Mononuclear cell (primary cell): ENCODE results near the gene KCNQ2. TPM values are rescaled to one million over a fixed set of nuclear protein-coding genes. Genes with fewer than 3 reads are reported as not detected.

ENCODE experiments used
- H3K27me3 ChIP-seq: 2 replicates; pipeline ENCODE4 v1.6.0; 2011; ENCODE audit warnings: low read length, control low read depth; ENCODE audit not compliant: insufficient read depth
- H3K4me1 ChIP-seq: 2 replicates; pipeline ENCODE4 v1.5.1; 2011; ENCODE audit warnings: mild to moderate bottlenecking, low read length, control low read depth; ENCODE audit not compliant: insufficient read depth
- H3K4me3 ChIP-seq: 2 replicates; pipeline ENCODE4 v1.5.1; 2011; ENCODE audit warnings: mild to moderate bottlenecking, low read length, moderate library complexity
- H3K9me3 ChIP-seq: 2 replicates; pipeline ENCODE4 v1.5.1; 2011; ENCODE audit warnings: low read depth, mild to moderate bottlenecking, control low read depth, low read length
- total RNA-seq: library from RNA; depleted of rRNA; stranded (reverse); fragments of >200 nt; gene quantifications from one replicate; pipeline ENCODE4 v1.2.3, GENCODE V29; 2012

KCNQ2 gene
- total RNA-seq, 1 donor = under 0.01 TPM

GRCh38 chr20:63497138-63497945 is 24.9 kb upstream of the KCNQ2 start:
- Histone ChIP-seq H3K9me3 (no peaks in the 10 kb centered on the region), H3K4me3 (no peak overlapping the region), H3K27me3 (peaks cover 23% of the 10 kb centered on the region), H3K4me1 (peaks cover 10% of the 10 kb centered on the region)

GRCh38 chr20:63496596-63497120 is 24.2 kb upstream of the KCNQ2 start:
- peaks cover 23% of the 10 kb centered on the region for H3K27me3 ChIP-seq

GRCh38 chr20:63495741-63496595 is 23.5 kb upstream of the KCNQ2 start:
- Histone ChIP-seq H3K4me1 (peaks cover 10% of the 10 kb centered on the region), H3K9me3 (no peaks in the 10 kb centered on the region), H3K4me3 (no peak overlapping the region), H3K27me3 (peaks cover 23% of the 10 kb centered on the region)

More at GRCh38 chr20:63496596-63497120, 24.2 kb upstream of the KCNQ2 start:
- H3K4me3 ChIP-seq = no peak overlapping the region
- H3K4me1 ChIP-seq = peaks cover 10% of the 10 kb centered on the region
- no peaks in the 10 kb centered on the region for H3K9me3 ChIP-seq

- Histone ChIP-seq H3K4me1 (peaks cover 10% of the 10 kb centered on the region), H3K9me3 (no peaks in the 10 kb centered on the region), H3K4me3 (no peak overlapping the region), H3K27me3 (peaks cover 23% of the 10 kb centered on the region)
Measured at GRCh38 chr20:63495167-63495720, 22.8 kb upstream of the KCNQ2 start.

GRCh38 chr20:63494420-63495166 is 22.1 kb upstream of the KCNQ2 start:
- Histone ChIP-seq H3K4me1 (peaks cover 10% of the 10 kb centered on the region), H3K9me3 (no peaks in the 10 kb centered on the region), H3K4me3 (no peak overlapping the region), H3K27me3 (peaks cover 19% of the 10 kb centered on the region)

DNA sequence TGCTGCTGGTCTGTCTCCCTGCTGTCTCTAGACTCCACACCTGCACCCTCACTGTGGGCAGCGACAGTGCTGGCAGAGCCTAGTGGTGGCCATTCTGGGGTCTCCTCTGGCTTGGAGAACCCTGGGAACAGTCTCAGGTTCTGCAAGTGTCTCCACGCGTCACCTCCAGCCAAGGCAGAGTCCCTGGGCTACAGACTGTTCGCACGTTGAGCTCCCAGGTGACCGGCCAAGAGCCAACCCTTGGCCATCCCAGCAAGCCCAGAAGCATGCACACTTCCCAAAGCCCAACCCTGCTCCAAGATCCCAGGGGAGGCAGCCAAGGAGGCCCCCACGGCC is 21.6 kb upstream of the KCNQ2 start:
- peaks cover 15% of the 10 kb centered on the region for H3K27me3 ChIP-seq
- no peaks in the 10 kb centered on the region for H3K9me3 ChIP-seq
- no peak overlapping the region for H3K4me3 ChIP-seq
- H3K4me1 ChIP-seq = peaks cover 6% of the 10 kb centered on the region

- H3K27me3 ChIP-seq = peaks cover 15% of the 10 kb centered on the region
- peaks cover 6% of the 10 kb centered on the region for H3K4me1 ChIP-seq
- no peak overlapping the region for H3K4me3 ChIP-seq
- H3K9me3 ChIP-seq = no peaks in the 10 kb centered on the region
Measured at GRCh38 chr20:63493563-63494020, 21.1 kb upstream of the KCNQ2 start.

- Histone ChIP-seq H3K27me3 (peaks cover 11% of the 10 kb centered on the region), H3K9me3 (no peaks in the 10 kb centered on the region), H3K4me1 (peaks cover 6% of the 10 kb centered on the region), H3K4me3 (no peak overlapping the region)
Measured at GRCh38 chr20:63492982-63493381, 20.5 kb upstream of the KCNQ2 start.

- Histone ChIP-seq H3K4me1 (peaks cover 6% of the 10 kb centered on the region), H3K9me3 (no peaks in the 10 kb centered on the region), H3K27me3 (peaks cover 9% of the 10 kb centered on the region), H3K4me3 (no peak overlapping the region)
Measured at GRCh38 chr20:63492518-63492917, 20.1 kb upstream of the KCNQ2 start.

DNA sequence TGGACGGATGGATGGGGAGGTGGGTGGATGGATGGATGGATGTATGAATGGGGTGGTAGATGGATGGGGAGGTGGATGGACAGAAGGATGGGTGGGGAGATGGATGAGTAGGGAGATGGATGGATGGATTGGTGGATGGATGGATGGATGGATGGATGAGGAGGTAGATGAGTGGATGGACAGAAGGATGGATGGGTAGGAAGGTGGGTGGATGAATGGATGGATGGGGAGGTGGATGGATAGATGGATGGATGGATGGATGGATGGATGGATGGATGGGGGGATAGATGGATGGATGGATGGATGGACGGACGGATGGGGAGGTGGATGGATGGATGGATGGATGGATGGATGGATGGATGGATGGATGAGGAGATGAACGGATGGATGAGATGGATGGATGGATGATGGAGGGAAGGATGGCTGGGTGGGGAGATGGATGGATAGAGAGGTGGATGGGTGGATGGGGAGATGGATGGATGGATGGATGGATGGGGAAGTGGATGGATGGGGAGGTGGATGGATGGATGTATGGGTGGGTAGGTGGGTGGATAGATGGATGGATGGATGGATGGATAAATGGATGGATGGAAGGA is 19.3 kb upstream of the KCNQ2 start:
- no peaks in the 10 kb centered on the region for H3K9me3 ChIP-seq
- H3K4me1 ChIP-seq = peaks cover 6% of the 10 kb centered on the region
- peaks cover 9% of the 10 kb centered on the region for H3K27me3 ChIP-seq

GRCh38 chr20:63491078-63491477 is 18.6 kb upstream of the KCNQ2 start:
- peaks cover 8% of the 10 kb centered on the region for H3K27me3 ChIP-seq
- H3K9me3 ChIP-seq = no peaks in the 10 kb centered on the region
- no peak overlapping the region for H3K4me3 ChIP-seq
- peaks cover under 1% of the 10 kb centered on the region for H3K4me1 ChIP-seq

More for the DNA sequence above, 19.3 kb upstream of the KCNQ2 start:
- H3K4me3 ChIP-seq = no peak overlapping the region

- Histone ChIP-seq H3K9me3 (no peaks in the 10 kb centered on the region), H3K4me3 (no peak overlapping the region), H3K4me1 (no peaks in the 10 kb centered on the region), H3K27me3 (peaks cover 8% of the 10 kb centered on the region)
Measured at GRCh38 chr20:63490416-63490815, 18.0 kb upstream of the KCNQ2 start.

GRCh38 chr20:63488315-63489251 is 16.1 kb upstream of the KCNQ2 start:
- Histone ChIP-seq H3K9me3 (no peaks in the 10 kb centered on the region), H3K27me3 (peaks cover 8% of the 10 kb centered on the region), H3K4me1 (no peaks in the 10 kb centered on the region), H3K4me3 (no peak overlapping the region)
